SK-N-SH (cell line): Measurements from ENCODE around the gene MAMDC4.

Experiments used
- CTCF ChIP-seq: fragments of 200-600 bp; sonication (generic); IDR thresholded peaks from 2 replicates; pipeline ENCODE4 v1.6.1; 2017; ENCODE audit warnings: antibody characterized with exemption, mild to moderate bottlenecking, moderate library complexity
- GABPA ChIP-seq: IDR thresholded peaks from 2 replicates; pipeline ENCODE4 v1.4.0; 2012; ENCODE audit warnings: low read depth, mild to moderate bottlenecking
- USF2 ChIP-seq: fragments of 150-350 bp; IDR thresholded peaks from 2 replicates; pipeline ENCODE4 v1.6.1; 2017; ENCODE audit warnings: antibody characterized with exemption, low read length, low read depth, borderline replicate concordance

GRCh38 chr9:136896027-136896426, 43.9 kb downstream of the MAMDC4 start:
- no peak for TF ChIP-seq CTCF
- no peak for TF ChIP-seq GABPA
- no peak for TF ChIP-seq USF2
